Esophagus mucosa (tissue), 1 donor: ENCODE results near the gene FRMD3. TPM values are rescaled to one million over a fixed set of nuclear protein-coding genes. Genes with fewer than 3 reads are reported as not detected.
A peak's percentile ranks its signal among the peaks of the same experiment; 100 is the strongest.

Experiments
- ATAC-seq: fragments of 200-7000 bp; cut with Tn5 transposase; one replicate; pipeline ENCODE4 v1.9.1; 2020
- total RNA-seq: library from RNA; stranded (reverse); gene quantifications from one replicate; pipeline ENCODE4 v1.2.4, GENCODE V29; 2023
- donor health status: DM: yes; HTN: yes; CAD: no.

The FRMD3 gene
- total RNA-seq, 1 donor from 2014 or later, result 0.60 TPM

DNA sequence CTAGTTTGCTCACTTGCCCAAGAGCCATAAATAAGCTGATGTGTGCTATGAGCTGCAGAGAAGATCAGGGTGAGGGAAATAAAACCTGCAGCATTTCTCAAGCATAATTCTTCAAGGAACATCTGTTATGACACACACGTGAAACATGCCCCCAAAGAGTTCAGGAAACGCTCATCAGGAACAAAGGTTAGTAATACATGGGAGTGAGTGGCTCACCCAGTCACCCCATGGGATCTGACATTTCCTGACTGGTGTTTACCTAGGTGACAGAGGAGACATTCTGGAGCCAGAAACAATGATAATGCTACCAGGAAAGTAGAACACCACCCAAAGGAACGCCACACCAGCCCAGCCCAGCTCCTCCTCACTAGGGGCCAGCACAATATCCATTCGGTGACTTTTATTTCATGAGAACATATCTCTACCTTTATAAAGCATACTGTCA is 66.0 kb downstream of the FRMD3 start:
- ATAC-seq, result peak; percentile 82

DNA sequence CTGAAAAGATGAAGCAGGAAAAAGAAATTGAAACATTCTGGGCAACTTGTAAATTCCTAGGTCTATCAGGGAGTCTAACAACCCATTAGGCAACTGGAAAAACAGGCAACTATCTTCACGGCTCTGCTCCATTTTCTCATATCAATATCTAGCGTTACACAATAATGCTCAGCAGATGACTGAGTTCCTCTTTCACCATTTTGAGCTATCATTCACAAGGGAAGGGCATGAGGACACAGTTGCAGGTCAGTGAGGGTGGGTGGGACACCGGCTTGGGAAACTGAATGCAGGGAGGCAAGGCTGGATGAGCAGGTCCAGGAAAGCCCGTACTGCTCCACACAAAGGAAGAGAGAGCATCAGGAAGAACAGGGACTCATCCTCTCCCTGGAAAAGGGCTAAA is 67.0 kb downstream of the FRMD3 start:
- ATAC-seq, result no peak

DNA sequence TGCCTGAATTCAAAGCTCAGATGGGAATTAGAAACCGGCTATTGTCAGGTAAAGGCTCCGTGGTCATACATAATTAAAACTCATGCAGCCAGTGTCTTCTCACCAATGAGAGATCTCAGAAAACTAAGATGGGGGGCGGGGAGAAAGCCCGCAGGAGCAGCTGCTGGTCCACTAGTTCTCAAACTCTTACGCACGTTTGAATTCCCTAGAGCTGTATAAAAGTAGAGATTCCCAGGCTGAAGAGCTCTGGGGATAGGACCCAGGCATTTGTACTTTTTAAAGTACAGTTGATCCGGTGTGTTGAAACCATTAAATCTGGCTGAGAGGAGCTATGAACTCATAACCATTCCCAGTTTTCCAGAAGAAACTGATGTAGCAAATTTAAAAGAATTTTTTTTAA is 68.5 kb downstream of the FRMD3 start:
- no peak for ATAC-seq

DNA sequence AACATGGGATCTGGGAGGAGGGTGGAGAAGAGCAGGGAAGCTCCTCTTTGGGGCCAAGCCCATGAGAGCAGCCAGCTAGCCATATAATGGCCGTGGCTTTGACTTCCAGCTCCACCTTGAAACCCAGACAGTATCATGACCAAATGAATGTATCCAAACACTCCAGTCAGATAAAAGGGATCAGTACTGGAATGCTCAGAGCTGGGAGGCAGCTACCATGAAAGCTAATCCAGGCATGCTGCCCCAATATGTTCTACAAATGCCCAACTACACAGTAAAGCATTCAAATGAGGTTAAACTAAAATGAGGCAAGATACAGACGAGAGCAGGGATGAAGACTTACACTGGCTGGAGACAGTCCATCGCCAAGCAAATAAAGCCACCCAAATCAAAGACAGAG is 69.4 kb downstream of the FRMD3 start:
- no peak for ATAC-seq

DNA sequence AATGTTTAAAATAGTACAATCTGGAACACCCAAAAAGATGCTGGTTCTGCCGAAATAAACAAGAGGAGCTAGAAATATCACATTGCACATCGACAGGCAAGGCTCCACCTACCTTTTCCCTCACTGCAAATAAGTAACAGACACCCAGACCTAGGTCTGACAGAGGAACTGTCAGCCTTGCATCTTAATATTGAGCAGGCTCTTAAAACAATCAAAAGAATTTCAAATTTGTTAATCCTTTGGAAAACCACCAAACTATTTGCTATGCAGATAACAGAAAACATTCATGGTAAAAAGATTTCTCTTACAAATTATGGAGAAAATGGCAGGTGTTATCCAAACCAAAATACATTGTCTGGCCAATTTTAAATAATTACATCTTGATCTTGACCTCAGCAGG is 71.3 kb downstream of the FRMD3 start:
- ATAC-seq, result no peak

- ATAC-seq, result no peak
Observed at GRCh38 chr9:83466351-83466750, 71.8 kb downstream of the FRMD3 start.

DNA sequence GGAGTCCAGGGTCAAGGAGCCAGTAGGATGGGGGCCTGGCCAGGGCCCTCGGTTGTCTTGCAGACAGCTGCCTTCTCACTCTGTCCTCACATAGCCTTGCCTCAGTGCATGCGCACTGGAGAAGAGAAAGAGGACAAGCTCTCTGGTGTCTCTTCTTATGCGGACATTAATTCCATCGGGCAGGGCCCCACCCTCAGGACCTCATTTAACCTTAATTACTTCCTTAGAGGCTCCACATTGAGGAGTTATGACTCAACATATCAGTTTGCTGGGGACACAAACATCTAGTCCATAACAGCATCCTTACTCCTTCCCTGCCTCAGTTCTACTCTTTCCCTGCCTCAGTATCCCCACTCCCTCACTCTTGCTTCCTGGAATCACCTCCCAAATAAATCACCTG is 78.4 kb downstream of the FRMD3 start:
- ATAC-seq, result no peak

DNA sequence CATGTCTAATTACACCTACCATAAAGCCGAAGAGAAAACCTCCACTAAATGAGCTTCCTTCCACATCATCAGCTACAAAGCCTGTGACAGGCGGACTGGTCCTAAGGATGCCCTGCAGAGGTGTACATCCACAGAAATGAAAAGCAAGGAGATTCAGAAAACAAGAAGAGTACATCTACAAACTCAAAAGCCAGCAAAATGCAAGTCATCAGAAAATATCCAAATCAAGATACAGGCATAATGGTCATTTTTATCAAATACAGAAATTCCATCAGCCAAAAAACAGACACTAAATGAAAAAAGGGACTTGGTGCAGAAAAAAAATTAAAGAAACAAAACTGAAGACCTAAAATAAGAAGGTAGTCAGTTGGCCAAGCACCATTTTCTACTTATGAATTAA is 79.7 kb downstream of the FRMD3 start:
- no peak for ATAC-seq

DNA sequence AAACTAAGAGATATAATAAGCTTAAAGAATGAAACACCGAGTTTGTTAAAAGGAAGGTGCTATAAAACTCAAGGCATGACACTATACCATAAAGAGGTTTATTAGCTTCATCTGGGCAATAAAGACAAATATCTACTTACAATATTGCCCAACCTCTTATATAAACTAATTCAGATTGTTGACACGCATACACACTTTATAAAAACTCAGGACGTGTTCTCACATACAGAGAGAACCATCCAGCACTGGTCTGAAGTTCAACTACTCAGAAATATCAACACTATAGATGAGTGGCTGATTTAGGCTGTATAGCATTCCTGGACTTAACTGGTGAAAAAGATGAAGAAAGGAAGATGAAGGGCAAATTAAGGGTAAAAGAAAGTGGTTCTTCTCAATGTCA is 81.2 kb downstream of the FRMD3 start:
- no peak for ATAC-seq

DNA sequence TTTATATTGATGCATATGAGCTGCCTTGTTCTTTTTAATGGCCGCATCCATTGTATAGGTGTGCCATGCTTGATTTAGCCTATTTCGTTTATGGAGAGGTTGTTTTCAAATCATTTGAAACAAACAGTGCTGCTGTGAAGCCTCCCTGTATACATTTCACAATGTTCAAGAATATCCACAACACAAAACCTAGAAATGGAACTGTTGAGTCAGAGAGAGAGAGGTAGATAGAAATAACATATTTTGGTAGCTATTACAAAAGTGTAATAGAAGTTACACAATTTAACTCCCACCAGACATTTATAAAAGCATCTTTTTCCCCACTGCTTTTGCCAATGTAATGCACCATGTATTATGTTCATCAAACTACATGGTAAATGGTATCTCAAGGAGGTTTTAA is 82.0 kb downstream of the FRMD3 start:
- ATAC-seq, result no peak

DNA sequence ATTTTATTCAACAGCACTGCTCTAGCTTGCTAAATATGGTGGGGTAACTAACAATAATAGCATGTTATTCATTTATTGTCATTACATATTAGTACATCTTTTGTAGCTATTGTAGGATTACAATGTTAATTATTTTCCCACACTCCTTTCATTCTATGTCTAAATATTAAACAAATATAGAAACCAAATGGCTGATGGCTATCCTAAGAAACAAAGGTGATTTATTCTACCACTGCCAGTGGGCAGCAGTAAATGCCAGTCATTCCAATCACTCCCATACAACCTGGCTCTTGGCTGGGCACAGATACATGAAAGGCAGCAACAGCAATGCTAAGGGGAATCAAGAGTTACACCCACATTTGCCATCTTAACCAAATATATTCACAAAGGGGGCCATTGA is 84.1 kb downstream of the FRMD3 start:
- ATAC-seq, result no peak

- no peak for ATAC-seq
Observed at GRCh38 chr9:83451308-83451707, 86.9 kb downstream of the FRMD3 start.

GRCh38 chr9:83449983-83450382 is 88.2 kb downstream of the FRMD3 start:
- ATAC-seq, result no peak

DNA sequence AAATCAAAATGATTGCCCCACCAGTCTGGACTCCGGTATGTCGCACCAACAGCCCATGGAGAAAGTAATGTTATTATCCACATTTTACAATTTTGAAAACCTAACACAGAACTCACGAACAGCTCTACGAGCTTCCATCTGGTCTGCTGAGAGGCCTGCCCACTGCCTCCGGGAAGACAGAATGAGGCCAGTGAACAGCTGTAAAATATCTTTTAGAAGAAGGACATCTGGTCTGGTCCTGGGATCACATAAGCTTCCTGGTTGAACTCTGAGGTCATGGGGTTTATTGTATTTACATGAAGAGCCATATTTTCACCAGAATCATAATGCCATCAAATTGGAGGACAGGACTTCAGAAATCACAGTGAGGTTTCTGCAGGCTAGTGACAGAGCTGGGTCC is 89.0 kb downstream of the FRMD3 start:
- no peak for ATAC-seq

- ATAC-seq, result no peak
Observed at GRCh38 chr9:83448626-83449025, 89.6 kb downstream of the FRMD3 start.

GRCh38 chr9:83447351-83447750 is 90.8 kb downstream of the FRMD3 start:
- ATAC-seq, result no peak

GRCh38 chr9:83445703-83446265 is 92.4 kb downstream of the FRMD3 start:
- no peak for ATAC-seq

DNA sequence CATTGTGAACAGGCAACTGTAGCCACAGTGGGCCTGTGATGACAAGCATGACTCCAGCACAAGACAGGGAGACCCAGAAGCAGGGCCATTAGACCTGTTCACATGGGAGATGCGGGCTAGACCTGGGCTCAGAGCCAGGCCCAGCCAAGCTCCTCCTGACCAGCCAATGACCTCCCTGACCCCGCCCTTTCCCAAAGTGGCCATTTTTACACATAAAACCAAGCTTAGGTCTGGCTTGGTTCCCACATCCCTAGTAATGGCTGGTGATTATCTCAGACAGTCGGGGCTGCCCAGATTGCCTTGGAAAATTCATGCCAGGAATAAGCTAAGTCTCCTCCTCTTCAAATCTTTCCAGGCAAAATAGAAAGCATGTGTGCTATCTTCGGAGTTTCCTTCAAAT is 94.1 kb downstream of the FRMD3 start:
- ATAC-seq, result no peak

DNA sequence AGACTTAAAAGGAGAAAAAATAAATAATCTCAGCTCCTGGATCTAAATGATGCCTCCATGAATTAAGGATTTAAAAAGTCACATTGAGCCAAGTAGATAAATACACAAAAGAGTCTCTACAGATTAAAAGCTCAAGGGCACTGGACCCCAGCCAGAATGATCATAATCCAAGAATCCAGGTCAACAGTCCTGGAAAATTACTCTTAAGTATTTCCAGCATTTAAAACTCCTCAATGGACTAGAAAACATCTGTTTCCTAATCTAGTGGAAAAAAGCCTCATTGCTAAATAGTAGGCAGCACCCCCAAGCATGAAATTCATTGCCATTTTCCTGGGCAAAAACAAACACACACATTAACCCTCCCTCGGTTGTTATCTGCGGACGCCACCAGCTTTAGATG is 96.8 kb downstream of the FRMD3 start:
- ATAC-seq, result no peak

GRCh38 chr9:83440641-83441040 is 97.6 kb downstream of the FRMD3 start:
- no peak for ATAC-seq

DNA sequence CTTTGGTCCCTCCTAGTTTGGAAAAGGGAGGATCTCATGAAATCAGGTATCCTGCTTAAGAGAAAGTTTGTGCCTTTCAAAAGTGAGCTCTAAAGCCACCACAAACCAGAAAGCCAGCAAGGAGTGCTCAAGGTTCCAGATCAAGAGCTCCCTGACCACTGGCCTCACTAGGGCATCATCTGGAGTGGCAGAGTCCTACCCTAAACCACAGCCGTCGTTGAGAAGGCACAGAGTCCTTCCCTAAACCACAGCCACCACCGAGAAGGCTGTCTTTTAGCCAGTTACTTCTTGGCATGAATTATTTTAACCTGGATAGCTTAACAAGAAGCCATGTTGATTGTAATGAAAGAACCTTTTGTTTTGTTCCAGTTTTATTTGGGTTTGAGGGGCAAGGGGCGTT is 102.9 kb downstream of the FRMD3 start:
- no peak for ATAC-seq

DNA sequence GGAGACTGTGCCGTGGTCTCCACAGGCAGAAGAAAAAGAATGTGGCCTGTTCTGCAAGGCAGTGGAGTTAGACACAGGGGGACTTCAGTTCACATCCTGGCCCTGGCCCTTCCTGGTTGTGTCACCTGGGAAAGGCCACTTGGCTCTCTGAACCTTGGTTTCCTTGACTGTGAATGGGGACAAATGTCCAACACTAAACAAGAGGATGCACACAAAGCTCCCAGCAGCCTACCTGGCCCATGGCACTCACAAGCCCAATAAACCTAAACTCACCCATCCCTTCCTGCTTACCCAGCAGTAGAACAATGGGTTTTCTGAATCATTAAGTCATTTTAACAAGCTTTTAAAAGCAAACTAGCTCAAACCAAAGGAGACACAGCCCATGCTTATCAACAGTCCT is 103.9 kb downstream of the FRMD3 start:
- ATAC-seq, result no peak

DNA sequence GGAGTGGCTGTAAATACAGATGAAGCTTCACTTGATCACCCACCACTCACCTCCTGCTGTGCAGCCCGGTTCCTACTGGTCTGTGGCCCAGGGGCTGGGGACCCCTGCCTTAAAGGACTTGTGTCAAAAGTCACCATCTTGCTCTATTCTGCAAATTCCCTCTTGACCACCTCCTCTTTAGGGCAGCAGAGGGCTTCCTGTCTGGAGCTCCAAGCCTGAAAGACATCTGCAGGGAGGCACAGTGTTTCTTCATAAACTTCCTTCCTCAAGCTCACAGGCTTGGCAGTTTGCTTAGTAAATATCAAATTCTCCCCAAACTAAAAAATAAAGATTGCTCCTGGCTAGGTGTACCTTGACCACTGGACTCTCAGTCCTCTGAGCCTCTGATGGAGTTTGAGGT is 104.4 kb downstream of the FRMD3 start:
- ATAC-seq, result no peak

DNA sequence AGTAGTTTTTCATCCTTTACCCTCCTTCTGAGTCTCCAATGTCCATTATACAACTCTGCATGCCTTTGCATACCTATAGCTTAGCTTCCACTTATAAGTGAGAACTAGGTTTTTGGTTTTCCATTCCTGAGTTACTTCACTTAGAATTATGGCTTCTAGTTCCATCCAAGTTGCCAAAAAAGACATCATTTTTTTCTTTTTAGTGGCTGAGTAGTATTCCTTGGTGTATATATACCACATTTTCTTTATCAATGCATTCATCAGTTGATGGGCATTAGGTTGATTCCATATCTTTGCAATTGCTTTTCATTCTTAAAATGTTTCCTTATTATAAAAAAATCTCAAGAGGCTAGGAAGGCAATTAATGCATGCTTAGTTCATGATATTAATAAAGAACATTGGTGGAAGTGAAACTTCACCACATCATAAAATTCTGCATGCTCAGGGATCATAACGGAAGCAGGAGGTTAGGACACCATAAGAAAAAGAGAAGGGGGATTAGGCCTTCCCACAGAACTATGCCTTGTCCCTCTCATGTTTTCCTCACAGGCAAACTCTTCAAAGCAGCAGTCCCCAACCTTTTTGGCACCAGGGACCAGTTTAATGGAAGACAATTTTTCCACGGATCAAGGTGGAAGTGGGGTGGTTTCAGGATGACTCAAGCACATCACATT is 105.2 kb downstream of the FRMD3 start:
- no peak for ATAC-seq

DNA sequence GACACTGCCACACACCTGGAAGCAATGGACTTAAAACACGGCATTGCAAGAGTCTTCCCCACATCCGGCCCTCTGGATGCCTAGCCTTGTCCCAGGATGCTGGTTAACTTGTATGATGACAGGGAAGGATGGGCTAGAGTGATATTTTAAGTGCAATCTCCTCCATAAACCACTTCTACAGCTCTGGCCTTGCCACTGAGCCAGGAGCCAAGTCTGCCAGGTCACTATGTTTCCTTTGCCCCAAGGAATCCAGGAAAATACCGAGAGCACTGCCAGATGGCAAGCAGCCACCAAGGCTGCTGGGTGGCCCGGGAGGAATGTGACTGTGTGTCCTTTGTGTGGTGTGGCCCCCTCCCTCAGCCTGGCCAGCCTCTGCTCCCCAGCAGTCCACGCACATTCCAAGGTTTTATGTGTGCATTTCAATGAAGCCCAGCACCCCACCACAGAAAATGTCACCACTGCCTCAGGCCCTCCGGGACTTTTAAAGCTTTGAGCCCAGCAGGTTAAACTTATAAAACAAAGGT is 106.0 kb downstream of the FRMD3 start:
- no peak for ATAC-seq
